ENCODE data around the gene PRTFDC1. TPM values are rescaled to one million over a fixed set of nuclear protein-coding genes. Genes with fewer than 3 reads are reported as not detected.
"Not testable (repeated sequence)": the region's sequence is repeated elsewhere in the genome, so short reads cannot be mapped to it uniquely, and the experiment has no call there.

The PRTFDC1 gene
- total and polyA plus RNA-seq, 11 donors, result 1.9 to 13.1 (median 4.6) TPM

DNA sequence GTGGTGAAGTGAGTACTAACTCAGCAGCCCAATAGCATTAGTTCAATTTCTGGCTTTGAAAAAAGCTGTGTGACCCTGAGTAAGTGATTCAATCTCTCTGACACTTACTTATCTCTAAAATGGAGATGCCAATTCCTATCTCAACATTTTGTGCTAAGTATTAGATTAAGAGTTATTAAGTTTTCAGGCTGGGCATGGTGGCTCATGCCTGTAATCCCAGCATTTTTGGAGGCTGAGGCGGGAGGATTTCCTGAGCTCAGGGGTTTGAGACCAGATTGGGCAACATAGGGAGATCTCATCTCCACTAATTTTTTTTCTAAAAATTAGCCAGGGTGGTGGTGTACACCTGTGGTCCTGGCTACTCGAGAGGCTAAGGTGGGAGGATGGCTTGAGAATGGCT, 109.5 kb downstream of the PRTFDC1 start:
- Histone ChIP-seq H3K27ac (no peak overlapping the region), H3K4me1 (peaks cover 0 to 8% (median 0%) of the 10 kb centered on the region in 12 donors), H3K4me3 (no peak overlapping the region), H3K27me3 (no peaks in the 10 kb centered on the region), H3K9me3 (peaks cover 0 to 6% (median 0%) of the 10 kb centered on the region in 12 donors), H3K36me3 (no peaks in the 10 kb centered on the region)
- intact Hi-C loops (cut with DNase I), result no loop called here
- no peak for TF ChIP-seq POLR2A (IDR thresholded peaks at IDR 0.05)
- TF ChIP-seq, protein P1, sequence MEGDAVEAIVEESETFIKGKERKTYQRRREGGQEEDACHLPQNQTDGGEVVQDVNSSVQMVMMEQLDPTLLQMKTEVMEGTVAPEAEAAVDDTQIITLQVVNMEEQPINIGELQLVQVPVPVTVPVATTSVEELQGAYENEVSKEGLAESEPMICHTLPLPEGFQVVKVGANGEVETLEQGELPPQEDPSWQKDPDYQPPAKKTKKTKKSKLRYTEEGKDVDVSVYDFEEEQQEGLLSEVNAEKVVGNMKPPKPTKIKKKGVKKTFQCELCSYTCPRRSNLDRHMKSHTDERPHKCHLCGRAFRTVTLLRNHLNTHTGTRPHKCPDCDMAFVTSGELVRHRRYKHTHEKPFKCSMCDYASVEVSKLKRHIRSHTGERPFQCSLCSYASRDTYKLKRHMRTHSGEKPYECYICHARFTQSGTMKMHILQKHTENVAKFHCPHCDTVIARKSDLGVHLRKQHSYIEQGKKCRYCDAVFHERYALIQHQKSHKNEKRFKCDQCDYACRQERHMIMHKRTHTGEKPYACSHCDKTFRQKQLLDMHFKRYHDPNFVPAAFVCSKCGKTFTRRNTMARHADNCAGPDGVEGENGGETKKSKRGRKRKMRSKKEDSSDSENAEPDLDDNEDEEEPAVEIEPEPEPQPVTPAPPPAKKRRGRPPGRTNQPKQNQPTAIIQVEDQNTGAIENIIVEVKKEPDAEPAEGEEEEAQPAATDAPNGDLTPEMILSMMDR (IDR thresholded peaks at IDR 0.05), result no peak
- ATAC-seq, result no peak
- WGBS, 4 donors, result 49 to 79% (median 75%) methylated on average over 2 of the region's 2 CpGs
- DNase-seq, result no peak

DNA sequence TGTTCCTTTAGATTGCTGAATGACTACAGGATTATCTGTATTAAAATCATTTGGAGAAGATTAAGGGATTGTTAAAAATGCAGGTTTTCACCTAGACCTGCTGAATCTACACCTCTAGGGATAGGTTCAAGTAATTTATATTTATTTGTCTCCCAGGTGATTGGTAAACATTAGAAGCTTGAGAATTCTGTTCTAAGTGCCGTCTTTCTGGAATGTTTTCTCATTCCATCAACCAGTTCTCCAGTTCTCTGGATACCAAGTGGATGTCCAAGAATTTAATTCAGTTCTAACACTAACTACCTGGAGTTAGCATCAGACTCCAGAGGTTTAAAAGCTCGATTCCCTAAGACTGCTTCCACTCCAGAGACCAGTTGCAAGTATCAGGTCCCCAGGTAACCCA, 110.9 kb downstream of the PRTFDC1 start:
- 85 to 95% (median 91%) methylated on average over 2 of the region's 2 CpGs for WGBS, 4 donors
- no peak for TF ChIP-seq POLR2A (IDR thresholded peaks at IDR 0.05)
- TF ChIP-seq, protein P1 (IDR thresholded peaks at IDR 0.05), result no peak

DNA sequence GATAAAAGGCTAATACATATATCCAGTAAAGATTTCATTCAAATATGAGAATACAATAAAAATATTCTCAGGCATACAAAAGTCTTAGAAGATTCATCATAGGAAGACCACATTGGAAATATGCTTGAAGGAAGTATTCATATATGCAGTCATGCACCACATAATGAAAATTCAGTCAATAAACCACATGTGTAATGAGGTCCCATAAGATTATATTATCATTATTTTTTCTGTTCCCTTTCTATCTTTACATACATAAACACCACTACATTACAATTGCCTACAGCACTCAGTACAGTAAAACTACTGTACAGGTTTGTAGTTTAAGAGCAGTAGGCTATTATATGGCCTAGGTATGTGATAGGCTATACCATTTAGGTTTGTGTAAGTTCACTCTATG, 111.6 kb downstream of the PRTFDC1 start:
- Histone ChIP-seq H3K36me3 (no peaks in the 10 kb centered on the region), H3K9me3 (peaks cover 0 to 13% (median 0%) of the 10 kb centered on the region in 12 donors), H3K27ac (no peak overlapping the region), H3K4me1 (no peaks in the 10 kb centered on the region), H3K4me3 (no peak overlapping the region), H3K27me3 (no peaks in the 10 kb centered on the region)
- DNase-seq (no peak), ATAC-seq (no peak)
- no peak for TF ChIP-seq POLR2A (IDR thresholded peaks at IDR 0.05)
- TF ChIP-seq, protein P1 (IDR thresholded peaks at IDR 0.05), result no peak
- intact Hi-C loops (cut with DNase I), result no loop called here

More for the DNA sequence above, 110.9 kb downstream of the PRTFDC1 start:
- Histone ChIP-seq H3K4me3 (no peak overlapping the region), H3K27ac (no peak overlapping the region), H3K9me3 (peaks cover 0 to 13% (median 0%) of the 10 kb centered on the region in 12 donors), H3K4me1 (no peaks in the 10 kb centered on the region), H3K27me3 (no peaks in the 10 kb centered on the region), H3K36me3 (no peaks in the 10 kb centered on the region)
- no peak for DNase-seq
- no peak for ATAC-seq
- intact Hi-C loops (cut with DNase I), result no loop called here

DNA sequence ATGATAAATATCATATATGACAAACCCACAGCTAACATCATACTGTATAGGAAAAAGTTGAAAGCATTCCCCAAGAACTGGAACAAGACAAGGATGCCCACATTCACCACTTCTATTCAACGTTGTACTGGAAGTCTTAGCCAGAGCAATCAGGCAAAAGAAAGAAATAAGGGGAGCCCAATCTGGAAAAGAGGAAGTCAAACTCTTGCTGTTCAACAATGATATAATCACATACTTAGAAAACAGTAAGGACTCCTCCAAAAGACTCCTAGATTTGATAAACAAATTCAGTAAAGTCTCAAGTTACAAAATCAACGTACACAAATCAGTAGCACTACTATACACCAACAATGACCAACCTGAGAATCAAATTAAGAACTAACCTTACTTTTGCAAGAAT, 114.6 kb downstream of the PRTFDC1 start:
- H3K27ac ChIP-seq; intact Hi-C loops (cut with DNase I); H3K4me1 ChIP-seq; H3K36me3 ChIP-seq; ATAC-seq; H3K27me3 ChIP-seq; H3K4me3 ChIP-seq; DNase-seq: not testable (repeated sequence)
- 75 to 84% (median 78%) methylated on average over 2 of the region's 2 CpGs for WGBS, 4 donors
- H3K9me3 ChIP-seq, result peaks cover 0 to 13% (median 0%) of the 10 kb centered on the region in 12 donors

DNA sequence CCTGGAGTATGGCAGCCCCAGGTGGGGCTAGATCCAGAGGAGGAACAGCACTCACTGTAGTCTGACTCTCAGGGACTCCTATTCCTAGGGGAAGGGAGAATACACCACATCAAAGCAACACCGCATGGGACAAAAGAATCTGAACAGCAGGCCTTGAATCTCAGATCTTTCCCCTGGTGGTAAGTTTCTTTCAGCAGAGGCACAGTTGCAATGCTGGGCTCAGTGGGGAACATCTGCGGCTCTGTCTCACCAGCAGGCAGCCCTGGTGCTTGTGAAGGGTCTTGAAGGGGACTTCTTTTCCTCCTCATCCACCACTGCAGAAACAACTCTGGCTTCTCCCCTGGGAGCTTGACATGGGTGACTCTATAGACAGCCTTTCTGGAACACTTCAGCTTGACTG, 117.5 kb downstream of the PRTFDC1 start:
- ATAC-seq (no peak), DNase-seq (no peak)
- Histone ChIP-seq H3K4me1 (no peaks in the 10 kb centered on the region), H3K27me3 (no peaks in the 10 kb centered on the region), H3K27ac (no peak overlapping the region), H3K4me3 (no peak overlapping the region), H3K9me3 (peaks cover 0 to 13% (median 0%) of the 10 kb centered on the region in 12 donors), H3K36me3 (no peaks in the 10 kb centered on the region)
- TF ChIP-seq, protein P1 (IDR thresholded peaks at IDR 0.05), result no peak
- no peak for TF ChIP-seq POLR2A (IDR thresholded peaks at IDR 0.05)
- WGBS, 4 donors, result 66 to 100% (median 92%) methylated on average over 2 of the region's 2 CpGs
- intact Hi-C loops (cut with DNase I), result no loop called here

Data from heart left ventricle (tissue), 16 donors.